Measurements from ENCODE around the gene DGUOK.

DNA sequence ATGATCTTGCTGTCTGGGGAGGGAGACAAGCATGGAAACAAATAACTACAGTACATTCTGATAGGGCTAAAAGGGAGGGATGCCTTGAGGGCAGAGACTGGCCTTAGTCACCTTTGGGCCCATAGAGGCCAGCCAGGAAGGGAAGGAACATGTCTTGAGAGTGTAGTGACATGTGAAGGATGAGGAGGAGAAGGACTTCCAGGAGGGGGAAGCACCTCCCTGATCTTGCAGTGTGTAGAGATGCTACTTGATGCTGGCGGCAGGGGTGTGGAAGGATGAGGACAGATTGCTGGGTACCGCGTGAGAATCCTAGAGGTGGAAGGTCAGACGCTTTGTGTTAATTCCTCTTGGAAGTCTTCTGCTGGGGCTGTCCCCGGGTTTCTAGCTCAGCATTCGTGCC lies 71.1 kb downstream of the DGUOK start:
- TF ChIP-seq, protein P1, sequence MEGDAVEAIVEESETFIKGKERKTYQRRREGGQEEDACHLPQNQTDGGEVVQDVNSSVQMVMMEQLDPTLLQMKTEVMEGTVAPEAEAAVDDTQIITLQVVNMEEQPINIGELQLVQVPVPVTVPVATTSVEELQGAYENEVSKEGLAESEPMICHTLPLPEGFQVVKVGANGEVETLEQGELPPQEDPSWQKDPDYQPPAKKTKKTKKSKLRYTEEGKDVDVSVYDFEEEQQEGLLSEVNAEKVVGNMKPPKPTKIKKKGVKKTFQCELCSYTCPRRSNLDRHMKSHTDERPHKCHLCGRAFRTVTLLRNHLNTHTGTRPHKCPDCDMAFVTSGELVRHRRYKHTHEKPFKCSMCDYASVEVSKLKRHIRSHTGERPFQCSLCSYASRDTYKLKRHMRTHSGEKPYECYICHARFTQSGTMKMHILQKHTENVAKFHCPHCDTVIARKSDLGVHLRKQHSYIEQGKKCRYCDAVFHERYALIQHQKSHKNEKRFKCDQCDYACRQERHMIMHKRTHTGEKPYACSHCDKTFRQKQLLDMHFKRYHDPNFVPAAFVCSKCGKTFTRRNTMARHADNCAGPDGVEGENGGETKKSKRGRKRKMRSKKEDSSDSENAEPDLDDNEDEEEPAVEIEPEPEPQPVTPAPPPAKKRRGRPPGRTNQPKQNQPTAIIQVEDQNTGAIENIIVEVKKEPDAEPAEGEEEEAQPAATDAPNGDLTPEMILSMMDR (IDR thresholded peaks at IDR 0.05 in 4 of 5, conservative IDR thresholded peaks at IDR 0.05 in 1 of 5) = no peak
- TF ChIP-seq POLR2A (IDR thresholded peaks at IDR 0.05) = no peak
